GM12801 (cell line): ENCODE results near the gene OR14A2.

ENCODE experiments used
- CTCF ChIP-seq: IDR thresholded peaks from one replicate; pipeline ENCODE4 v1.5.1; 2011; ENCODE audit warnings: control low read depth; ENCODE audit not compliant: insufficient read length; ENCODE audit errors: extremely low read depth

Gene OR14A2

GRCh38 chr1:247679639-247680038 is 68.3 kb downstream of the OR14A2 start, which contains the start of gene OR13G1:
Gene OR13G1, minus strand, starts transcription at chr1:247679739. Its CDS starts 6,698 bp downstream, at chr1:247673041.
- TF ChIP-seq CTCF = no peak
